ENCODE measurements around the gene EIF3F.

DNA sequence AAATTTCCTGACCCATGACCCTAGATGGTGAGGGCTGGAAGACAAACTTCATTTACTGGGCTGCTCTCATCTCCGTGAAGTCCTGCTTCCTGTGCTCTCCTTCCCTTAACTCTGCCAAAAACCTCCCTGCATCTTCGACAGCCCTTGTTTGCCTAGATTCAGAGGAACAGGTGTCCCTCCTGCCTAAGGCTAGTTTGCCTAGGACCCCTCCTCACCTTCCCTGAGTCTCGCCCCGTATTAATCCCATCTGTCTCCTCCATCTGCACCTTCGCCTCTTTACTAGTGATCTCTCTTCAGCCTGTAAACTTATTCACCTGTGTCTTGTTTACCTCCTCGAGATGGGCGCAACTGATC lies 33.1 kb downstream of the EIF3F start:
- no peak for TF ChIP-seq ZNF449 (CRISPR knock-in tag; IDR thresholded peaks at IDR 0.05)
- TF ChIP-seq RAD21 (CRISPR knock-in tag; conservative IDR thresholded peaks at IDR 0.05 in 1 of 2, IDR thresholded peaks at IDR 0.05 in 1 of 2) = no peak
- no peak for TF ChIP-seq JUND (IDR thresholded peaks at IDR 0.05; ENCODE audit: borderline replicate concordance, low read depth, low read length)
- no peak for TF ChIP-seq JUND (tag; IDR thresholded peaks at IDR 0.05; ENCODE audit: borderline replicate concordance, low read depth, low read length)
- TF ChIP-seq ZNF133 (CRISPR knock-in tag; IDR thresholded peaks at IDR 0.05) = no peak
- no peak for TF ChIP-seq RFX5 (IDR thresholded peaks at IDR 0.05; ENCODE audit: low read depth, low read length)
- TF ChIP-seq EP300 (IDR thresholded peaks at IDR 0.05; ENCODE audit: low read length) = no peak
- no peak for TF ChIP-seq ETS2 (tag; IDR thresholded peaks at IDR 0.05; ENCODE audit: borderline replicate concordance, poor library complexity, severe bottlenecking)
- no peak for TF ChIP-seq NFATC3 (IDR thresholded peaks at IDR 0.05)
- TF ChIP-seq NFRKB (IDR thresholded peaks at IDR 0.05; ENCODE audit: low read depth) = no peak
- no peak for TF ChIP-seq PML (IDR thresholded peaks at IDR 0.05; ENCODE audit: low read length)
- no peak for TF ChIP-seq SP1 (CRISPR knock-in tag; IDR thresholded peaks at IDR 0.05)
- TF ChIP-seq, protein P1, sequence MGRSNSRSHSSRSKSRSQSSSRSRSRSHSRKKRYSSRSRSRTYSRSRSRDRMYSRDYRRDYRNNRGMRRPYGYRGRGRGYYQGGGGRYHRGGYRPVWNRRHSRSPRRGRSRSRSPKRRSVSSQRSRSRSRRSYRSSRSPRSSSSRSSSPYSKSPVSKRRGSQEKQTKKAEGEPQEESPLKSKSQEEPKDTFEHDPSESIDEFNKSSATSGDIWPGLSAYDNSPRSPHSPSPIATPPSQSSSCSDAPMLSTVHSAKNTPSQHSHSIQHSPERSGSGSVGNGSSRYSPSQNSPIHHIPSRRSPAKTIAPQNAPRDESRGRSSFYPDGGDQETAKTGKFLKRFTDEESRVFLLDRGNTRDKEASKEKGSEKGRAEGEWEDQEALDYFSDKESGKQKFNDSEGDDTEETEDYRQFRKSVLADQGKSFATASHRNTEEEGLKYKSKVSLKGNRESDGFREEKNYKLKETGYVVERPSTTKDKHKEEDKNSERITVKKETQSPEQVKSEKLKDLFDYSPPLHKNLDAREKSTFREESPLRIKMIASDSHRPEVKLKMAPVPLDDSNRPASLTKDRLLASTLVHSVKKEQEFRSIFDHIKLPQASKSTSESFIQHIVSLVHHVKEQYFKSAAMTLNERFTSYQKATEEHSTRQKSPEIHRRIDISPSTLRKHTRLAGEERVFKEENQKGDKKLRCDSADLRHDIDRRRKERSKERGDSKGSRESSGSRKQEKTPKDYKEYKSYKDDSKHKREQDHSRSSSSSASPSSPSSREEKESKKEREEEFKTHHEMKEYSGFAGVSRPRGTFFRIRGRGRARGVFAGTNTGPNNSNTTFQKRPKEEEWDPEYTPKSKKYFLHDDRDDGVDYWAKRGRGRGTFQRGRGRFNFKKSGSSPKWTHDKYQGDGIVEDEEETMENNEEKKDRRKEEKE (IDR thresholded peaks at IDR 0.05; ENCODE audit: borderline replicate concordance in 1 of 2, control insufficient read depth in 1 of 2, low read depth in 2 of 2, low read length in 1 of 2) = no peak

Measured in K562 (cell line).